Ectodermal cell (in vitro differentiated cells): Measurements from ENCODE around the gene ANO1.

Experiments used
- H3K27ac ChIP-seq: 2 replicates; pipeline ENCODE4 v1.7.0; 2013; ENCODE audit warnings: mild to moderate bottlenecking, low read depth, low read length; ENCODE audit not compliant: insufficient read depth, poor library complexity, severe bottlenecking
- H3K27me3 ChIP-seq: 2 replicates; pipeline ENCODE4 v1.7.0; 2013; ENCODE audit warnings: mild to moderate bottlenecking, low read length; ENCODE audit not compliant: insufficient read depth, control insufficient read depth, poor library complexity, severe bottlenecking
- H3K36me3 ChIP-seq: one replicate; pipeline ENCODE4 v1.7.0; 2013; ENCODE audit warnings: low read length; ENCODE audit not compliant: control insufficient read depth, insufficient read depth
- H3K4me1 ChIP-seq: one replicate; pipeline ENCODE4 v1.7.0; 2013; ENCODE audit warnings: low read length; ENCODE audit not compliant: control insufficient read depth, insufficient read depth
- H3K4me3 ChIP-seq: 2 replicates; pipeline ENCODE4 v1.7.0; 2013; ENCODE audit warnings: low read depth, low read length, control low read depth; ENCODE audit not compliant: insufficient read depth
- H3K9me3 ChIP-seq: 2 replicates; pipeline ENCODE4 v1.7.0; 2013; ENCODE audit warnings: mild to moderate bottlenecking, low read length, moderate library complexity; ENCODE audit not compliant: control insufficient read depth
- WGBS, 2 experiments: methylation state at CpG; one replicate each; pipeline ENCODE4 v1.1.7; 2013; ENCODE audit warnings: missing lambda C conversion rate in 2 of 2; 5-methylcytosine and 5-hydroxymethylcytosine counted together

Gene ANO1

GRCh38 chr11:70064726-70065317 is 13.3 kb upstream of the ANO1 start:
- Histone ChIP-seq H3K9me3 (no peaks in the 10 kb centered on the region), H3K27me3 (peaks cover 15% of the 10 kb centered on the region), H3K27ac (no peak overlapping the region), H3K36me3 (no peaks in the 10 kb centered on the region), H3K4me3 (no peak overlapping the region), H3K4me1 (peaks cover 14% of the 10 kb centered on the region)
- 86 to 87% methylated on average over 8 of the region's 8 CpGs for WGBS, 2 experiments

- Histone ChIP-seq H3K4me3 (no peak overlapping the region), H3K4me1 (peaks cover 14% of the 10 kb centered on the region), H3K36me3 (no peaks in the 10 kb centered on the region), H3K27ac (no peak overlapping the region), H3K9me3 (no peaks in the 10 kb centered on the region), H3K27me3 (peaks cover 22% of the 10 kb centered on the region)
- 88% methylated on average over 25 of the region's 25 CpGs for WGBS, 2 experiments
Observed at GRCh38 chr11:70065318-70066135, 12.6 kb upstream of the ANO1 start.

GRCh38 chr11:70066136-70066520 is 12.0 kb upstream of the ANO1 start:
- H3K4me1 ChIP-seq = peaks cover 14% of the 10 kb centered on the region
- peaks cover 28% of the 10 kb centered on the region for H3K27me3 ChIP-seq
- no peak overlapping the region for H3K27ac ChIP-seq
- H3K36me3 ChIP-seq = no peaks in the 10 kb centered on the region
- no peak overlapping the region for H3K4me3 ChIP-seq
- no peaks in the 10 kb centered on the region for H3K9me3 ChIP-seq
- WGBS, 2 experiments = 82 to 89% methylated on average over 2 of the region's 2 CpGs

- Histone ChIP-seq H3K36me3 (no peaks in the 10 kb centered on the region), H3K4me1 (peaks cover 14% of the 10 kb centered on the region), H3K27ac (no peak overlapping the region), H3K4me3 (no peak overlapping the region), H3K27me3 (peaks cover 33% of the 10 kb centered on the region), H3K9me3 (no peaks in the 10 kb centered on the region)
- 94% methylated on average over 13 of the region's 13 CpGs for WGBS, 2 experiments
Observed at GRCh38 chr11:70066628-70067027, 11.5 kb upstream of the ANO1 start.

- Histone ChIP-seq H3K27ac (no peak overlapping the region), H3K36me3 (no peaks in the 10 kb centered on the region), H3K4me1 (peaks cover 14% of the 10 kb centered on the region), H3K27me3 (peaks cover 37% of the 10 kb centered on the region), H3K9me3 (no peaks in the 10 kb centered on the region), H3K4me3 (no peak overlapping the region)
- 86 to 95% methylated on average over 7 to 8 of the region's 8 CpGs for WGBS, 2 experiments
Observed at GRCh38 chr11:70067036-70067435, 11.1 kb upstream of the ANO1 start.

GRCh38 chr11:70067591-70068341 is 10.4 kb upstream of the ANO1 start:
- no peak overlapping the region for H3K4me3 ChIP-seq
- peaks cover 44% of the 10 kb centered on the region for H3K27me3 ChIP-seq
- no peak overlapping the region for H3K27ac ChIP-seq
- no peaks in the 10 kb centered on the region for H3K9me3 ChIP-seq
- peaks cover 14% of the 10 kb centered on the region for H3K4me1 ChIP-seq
- no peaks in the 10 kb centered on the region for H3K36me3 ChIP-seq
- WGBS, 2 experiments = 60% methylated on average over 20 of the region's 20 CpGs

GRCh38 chr11:70068345-70068744 is 9.8 kb upstream of the ANO1 start:
- peaks cover 19% of the 10 kb centered on the region for H3K4me1 ChIP-seq
- H3K27ac ChIP-seq = no peak overlapping the region
- WGBS, 2 experiments = 47 to 52% methylated on average over 6 of the region's 6 CpGs

GRCh38 chr11:70068950-70069349 is 9.2 kb upstream of the ANO1 start:
- 94 to 98% methylated on average over 2 of the region's 2 CpGs for WGBS, 2 experiments
- H3K27ac ChIP-seq = no peak overlapping the region
- peaks cover 21% of the 10 kb centered on the region for H3K4me1 ChIP-seq
- H3K36me3 ChIP-seq = no peaks in the 10 kb centered on the region
- no peak overlapping the region for H3K4me3 ChIP-seq
- H3K27me3 ChIP-seq = peaks cover 56% of the 10 kb centered on the region
- H3K9me3 ChIP-seq = no peaks in the 10 kb centered on the region

More at GRCh38 chr11:70068345-70068744, 9.8 kb upstream of the ANO1 start:
- H3K36me3 ChIP-seq = no peaks in the 10 kb centered on the region
- H3K4me3 ChIP-seq = no peak overlapping the region
- H3K27me3 ChIP-seq = peaks cover 50% of the 10 kb centered on the region
- no peaks in the 10 kb centered on the region for H3K9me3 ChIP-seq

- peaks cover 16% of the 10 kb centered on the region for H3K4me1 ChIP-seq
- no peak overlapping the region for H3K4me3 ChIP-seq
- H3K27me3 ChIP-seq = peaks cover 74% of the 10 kb centered on the region
- no peak overlapping the region for H3K27ac ChIP-seq
- H3K36me3 ChIP-seq = no peaks in the 10 kb centered on the region
- H3K9me3 ChIP-seq = no peaks in the 10 kb centered on the region
- 96 to 97% methylated on average over 9 of the region's 9 CpGs for WGBS, 2 experiments
Observed at GRCh38 chr11:70070706-70071105, 7.4 kb upstream of the ANO1 start.

- H3K9me3 ChIP-seq = no peaks in the 10 kb centered on the region
- peaks cover 87% of the 10 kb centered on the region for H3K27me3 ChIP-seq
- 87 to 88% methylated on average over 12 of the region's 12 CpGs for WGBS, 2 experiments
Observed at GRCh38 chr11:70071996-70072395, 6.1 kb upstream of the ANO1 start.

More at GRCh38 chr11:70071996-70072395, 6.1 kb upstream of the ANO1 start:
- H3K4me3 ChIP-seq = no peak overlapping the region
- H3K27ac ChIP-seq = no peak overlapping the region
- peaks cover 14% of the 10 kb centered on the region for H3K4me1 ChIP-seq
- H3K36me3 ChIP-seq = no peaks in the 10 kb centered on the region
